GM12878 (cell line): ENCODE data around the gene RPL37A.

ENCODE experiments used
- POLR2A ChIP-seq: IDR thresholded peaks from 2 replicates; pipeline ENCODE4 v1.6.1; 2011; ENCODE audit warnings: low read depth, mild to moderate bottlenecking, low read length
- SIN3A ChIP-seq: IDR thresholded peaks from 2 replicates; pipeline ENCODE4 v1.6.1; 2012; ENCODE audit warnings: low read depth, low read length, improper control_type of control experiment
- TAF1 ChIP-seq: IDR thresholded peaks from 2 replicates; pipeline ENCODE4 v1.6.1; 2011; ENCODE audit warnings: mild to moderate bottlenecking, low read depth, low read length, borderline replicate concordance
- TF ChIP-seq, protein P1 (sequence below), 3 experiments: IDR thresholded peaks in 2 of 3; conservative IDR thresholded peaks in 1 of 3; 2 replicates each; pipeline ENCODE4 v1.5.1; 2011; ENCODE audit warnings: low read depth in 3 of 3, low read length in 3 of 3, mild to moderate bottlenecking in 3 of 3, control low read depth in 2 of 3, moderate library complexity in 2 of 3, inconsistent platforms in 1 of 3, mixed read lengths in 1 of 3; ENCODE audit not compliant: control insufficient read depth in 2 of 3, insufficient read depth in 1 of 3; ENCODE audit errors: extremely low read depth in 1 of 3
- TF ChIP-seq, protein P2 (sequence below): IDR thresholded peaks from 2 replicates; pipeline ENCODE4 v1.6.1; 2012; ENCODE audit warnings: low read depth, low read length, improper control_type of control experiment

DNA sequence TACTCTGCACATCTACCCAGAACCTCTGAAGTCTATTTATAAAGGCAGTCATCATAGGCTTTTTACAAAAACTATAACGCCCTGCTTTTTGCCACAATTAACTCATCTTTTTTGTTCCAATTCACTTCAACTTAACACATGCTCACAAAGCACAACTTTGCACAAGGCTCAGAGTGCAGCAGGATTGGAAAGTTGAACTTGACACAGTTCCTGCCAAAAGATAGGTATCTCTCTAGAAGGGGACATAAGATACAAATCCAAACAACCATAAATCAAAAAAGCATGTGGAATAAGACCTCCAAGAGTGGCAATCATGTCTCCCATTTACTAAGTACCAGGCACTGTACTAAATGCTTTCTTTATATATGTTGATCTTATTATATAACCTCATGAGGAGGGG is 36.2 kb downstream of the RPL37A start:
- TF ChIP-seq POLR2A (no peak), SIN3A (no peak), TAF1 (no peak)
- TF ChIP-seq, protein P1, sequence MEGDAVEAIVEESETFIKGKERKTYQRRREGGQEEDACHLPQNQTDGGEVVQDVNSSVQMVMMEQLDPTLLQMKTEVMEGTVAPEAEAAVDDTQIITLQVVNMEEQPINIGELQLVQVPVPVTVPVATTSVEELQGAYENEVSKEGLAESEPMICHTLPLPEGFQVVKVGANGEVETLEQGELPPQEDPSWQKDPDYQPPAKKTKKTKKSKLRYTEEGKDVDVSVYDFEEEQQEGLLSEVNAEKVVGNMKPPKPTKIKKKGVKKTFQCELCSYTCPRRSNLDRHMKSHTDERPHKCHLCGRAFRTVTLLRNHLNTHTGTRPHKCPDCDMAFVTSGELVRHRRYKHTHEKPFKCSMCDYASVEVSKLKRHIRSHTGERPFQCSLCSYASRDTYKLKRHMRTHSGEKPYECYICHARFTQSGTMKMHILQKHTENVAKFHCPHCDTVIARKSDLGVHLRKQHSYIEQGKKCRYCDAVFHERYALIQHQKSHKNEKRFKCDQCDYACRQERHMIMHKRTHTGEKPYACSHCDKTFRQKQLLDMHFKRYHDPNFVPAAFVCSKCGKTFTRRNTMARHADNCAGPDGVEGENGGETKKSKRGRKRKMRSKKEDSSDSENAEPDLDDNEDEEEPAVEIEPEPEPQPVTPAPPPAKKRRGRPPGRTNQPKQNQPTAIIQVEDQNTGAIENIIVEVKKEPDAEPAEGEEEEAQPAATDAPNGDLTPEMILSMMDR (IDR thresholded peaks at IDR 0.05 in 2 of 3, conservative IDR thresholded peaks at IDR 0.05 in 1 of 3; ENCODE audit: control insufficient read depth in 2 of 3, extremely low read depth in 1 of 3, insufficient read depth in 1 of 3, low read depth in 3 of 3, low read length in 3 of 3): no peak
- TF ChIP-seq, protein P2, sequence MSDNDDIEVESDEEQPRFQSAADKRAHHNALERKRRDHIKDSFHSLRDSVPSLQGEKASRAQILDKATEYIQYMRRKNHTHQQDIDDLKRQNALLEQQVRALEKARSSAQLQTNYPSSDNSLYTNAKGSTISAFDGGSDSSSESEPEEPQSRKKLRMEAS: no peak
